ENCODE measurements around the gene BAIAP2L1. TPM values are rescaled to one million over a fixed set of nuclear protein-coding genes. Genes with fewer than 3 reads are reported as not detected.

The BAIAP2L1 gene
- total RNA-seq, 2 experiments from 2014 or later, result 0.33 to 0.61 TPM

GRCh38 chr7:98315318-98315993 is 85.4 kb downstream of the BAIAP2L1 start:
- no peak for TF ChIP-seq CTCF (IDR thresholded peaks at IDR 0.05)
- H3K27ac ChIP-seq (ENCODE audit: low read depth in 1 of 2, low read length in 2 of 2), result no peak overlapping the region
- CTCF ChIA-PET, result no interaction called here

GRCh38 chr7:98314469-98314868 is 86.4 kb downstream of the BAIAP2L1 start:
- Histone ChIP-seq H3K36me3 (ENCODE audit: insufficient read depth, low read length) (no peaks in the 10 kb centered on the region), H3K27me3 (ENCODE audit: control insufficient read depth in 1 of 2, insufficient read depth in 2 of 2, low read length in 2 of 2) (no peaks in the 10 kb centered on the region), H3K9me3 (ENCODE audit: control insufficient read depth in 1 of 2, insufficient read depth in 1 of 2, low read length in 2 of 2) (peaks cover 0 to 4% of the 10 kb centered on the region in 2 experiments), H3K27ac (ENCODE audit: low read depth in 1 of 2, low read length in 2 of 2) (no peak overlapping the region), H3K4me1 (ENCODE audit: insufficient read depth, low read length) (no peaks in the 10 kb centered on the region), H3K4me3 (ENCODE audit: low read length) (no peak overlapping the region)
- no peak for DNase-seq
- intact Hi-C loops (cut with DNase I, micrococcal nuclease), result no loop called here
- ChIA-PET CTCF (no interaction called here), POLR2A (no interaction called here)
- Mint-ChIP-seq H3K27me3 (no peaks in the 10 kb centered on the region), H3K4me1 (ENCODE audit: low read depth) (no peaks in the 10 kb centered on the region), H3K9me3 (no peaks in the 10 kb centered on the region), H3K27ac (no peak overlapping the region), H3K4me3 (no peak overlapping the region), H3K36me3 (ENCODE audit: low read depth) (peaks cover 3% of the 10 kb centered on the region)
- no peak for ATAC-seq (ENCODE audit: poor library complexity)
- no peak for TF ChIP-seq CTCF (IDR thresholded peaks at IDR 0.05)

More at GRCh38 chr7:98315318-98315993, 85.4 kb downstream of the BAIAP2L1 start:
- Histone ChIP-seq H3K4me1 (ENCODE audit: insufficient read depth, low read length) (no peaks in the 10 kb centered on the region), H3K9me3 (ENCODE audit: control insufficient read depth in 1 of 2, insufficient read depth in 1 of 2, low read length in 2 of 2) (peaks cover 0 to 4% of the 10 kb centered on the region in 2 experiments), H3K27me3 (ENCODE audit: control insufficient read depth in 1 of 2, insufficient read depth in 2 of 2, low read length in 2 of 2) (no peaks in the 10 kb centered on the region), H3K4me3 (ENCODE audit: low read length) (no peak overlapping the region), H3K36me3 (ENCODE audit: insufficient read depth, low read length) (no peaks in the 10 kb centered on the region)
- ATAC-seq (ENCODE audit: poor library complexity) (no peak), DNase-seq (no peak)
- no peaks in the 10 kb centered on the region for H3K4me1 Mint-ChIP-seq (ENCODE audit: low read depth)
- POLR2A ChIA-PET, result no interaction called here
- H3K27me3 Mint-ChIP-seq, result no peaks in the 10 kb centered on the region
- intact Hi-C loops (cut with DNase I, micrococcal nuclease), result no loop called here
- H3K36me3 Mint-ChIP-seq (ENCODE audit: low read depth), result peaks cover 3% of the 10 kb centered on the region
- H3K9me3 Mint-ChIP-seq, result no peaks in the 10 kb centered on the region
- no peak overlapping the region for H3K4me3 Mint-ChIP-seq
- no peak overlapping the region for H3K27ac Mint-ChIP-seq

- Mint-ChIP-seq H3K27me3 (no peaks in the 10 kb centered on the region), H3K36me3 (ENCODE audit: low read depth) (no peaks in the 10 kb centered on the region), H3K4me3 (no peak overlapping the region), H3K4me1 (ENCODE audit: low read depth) (no peaks in the 10 kb centered on the region), H3K9me3 (no peaks in the 10 kb centered on the region), H3K27ac (no peak overlapping the region)
- Histone ChIP-seq H3K27ac (ENCODE audit: low read depth in 1 of 2, low read length in 2 of 2) (no peak overlapping the region), H3K27me3 (ENCODE audit: control insufficient read depth in 1 of 2, insufficient read depth in 2 of 2, low read length in 2 of 2) (no peaks in the 10 kb centered on the region), H3K4me3 (ENCODE audit: low read length) (no peak overlapping the region), H3K4me1 (ENCODE audit: insufficient read depth, low read length) (no peaks in the 10 kb centered on the region), H3K9me3 (ENCODE audit: control insufficient read depth in 1 of 2, insufficient read depth in 1 of 2, low read length in 2 of 2) (peaks cover 0 to under 1% of the 10 kb centered on the region in 2 experiments), H3K36me3 (ENCODE audit: insufficient read depth, low read length) (no peaks in the 10 kb centered on the region)
- TF ChIP-seq CTCF (IDR thresholded peaks at IDR 0.05), result no peak
- intact Hi-C loops (cut with DNase I, micrococcal nuclease), result no loop called here
- no peak for DNase-seq
- ChIA-PET POLR2A (no interaction called here), CTCF (no interaction called here)
- no peak for ATAC-seq (ENCODE audit: poor library complexity)
These were observed 88.7 kb downstream of the BAIAP2L1 start for GRCh38 chr7:98312201-98312600.

Data from CD4-positive, alpha-beta T cell (primary cell).